ENCODE data around the gene ZNF334.

Gene ZNF334

GRCh38 chr20:46464451-46464850 lies 48.9 kb downstream of the ZNF334 start:
- no peak for TF ChIP-seq CTCF (IDR thresholded peaks at IDR 0.05; ENCODE audit: low read depth, low read length)
- DNase-seq (ENCODE audit: extremely low read depth, low read depth): no peak

GRCh38 chr20:46463852-46464251 lies 49.5 kb downstream of the ZNF334 start:
- TF ChIP-seq CTCF (IDR thresholded peaks at IDR 0.05; ENCODE audit: low read depth, low read length): no peak
- no peak for DNase-seq (ENCODE audit: extremely low read depth, low read depth)

- TF ChIP-seq CTCF (IDR thresholded peaks at IDR 0.05; ENCODE audit: low read depth, low read length): no peak
These were observed 51.6 kb downstream of the ZNF334 start for GRCh38 chr20:46461808-46462207.

GRCh38 chr20:46458866-46459750 lies 54.3 kb downstream of the ZNF334 start:
- TF ChIP-seq CTCF (IDR thresholded peaks at IDR 0.05; ENCODE audit: low read depth, low read length): no peak
- DNase-seq (ENCODE audit: extremely low read depth, low read depth): no peak

More at GRCh38 chr20:46461808-46462207, 51.6 kb downstream of the ZNF334 start:
- DNase-seq (ENCODE audit: extremely low read depth, low read depth): no peak

GRCh38 chr20:46456255-46457028 lies 56.9 kb downstream of the ZNF334 start:
- no peak for TF ChIP-seq CTCF (IDR thresholded peaks at IDR 0.05; ENCODE audit: low read depth, low read length)
- no peak for DNase-seq (ENCODE audit: extremely low read depth, low read depth)

- no peak for DNase-seq (ENCODE audit: extremely low read depth, low read depth)
- no peak for TF ChIP-seq CTCF (IDR thresholded peaks at IDR 0.05; ENCODE audit: low read depth, low read length)
These were observed 57.6 kb downstream of the ZNF334 start for GRCh38 chr20:46455729-46456128.
